ENCODE results near the gene PPP1R15B.

PPP1R15B gene

DNA sequence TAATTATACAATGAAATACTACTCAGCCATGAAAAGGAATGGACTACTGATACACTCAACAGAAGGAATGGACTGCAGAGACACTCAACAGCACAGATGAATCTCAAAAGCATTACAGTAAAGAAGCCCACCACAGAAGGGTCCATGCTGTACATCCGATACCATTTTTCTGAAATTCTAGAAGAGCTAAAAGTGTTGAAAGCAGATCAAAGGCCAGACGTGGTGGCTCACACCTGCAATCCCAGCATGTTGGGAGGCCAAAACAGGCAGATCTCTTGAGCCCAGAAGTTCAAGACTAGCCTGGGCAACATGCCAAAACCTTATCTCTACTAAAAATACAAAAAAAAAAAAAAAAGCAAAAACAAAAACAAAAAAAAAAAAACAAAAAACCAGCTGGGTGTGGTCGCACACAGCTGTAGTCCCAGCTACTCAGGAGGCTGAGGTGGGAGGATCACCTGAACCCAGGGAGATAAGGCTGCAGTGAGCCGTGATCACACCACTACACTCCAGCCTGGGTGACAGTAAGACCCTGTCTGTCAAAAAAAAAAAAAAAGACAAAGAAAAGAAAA lies 15.5 kb downstream of the PPP1R15B start:
- TF ChIP-seq SPI1 (IDR thresholded peaks at IDR 0.05; ENCODE audit: borderline replicate concordance, low read depth) (no peak), GABPA (IDR thresholded peaks at IDR 0.05; ENCODE audit: low read depth) (no peak)
- TF ChIP-seq, protein P1, sequence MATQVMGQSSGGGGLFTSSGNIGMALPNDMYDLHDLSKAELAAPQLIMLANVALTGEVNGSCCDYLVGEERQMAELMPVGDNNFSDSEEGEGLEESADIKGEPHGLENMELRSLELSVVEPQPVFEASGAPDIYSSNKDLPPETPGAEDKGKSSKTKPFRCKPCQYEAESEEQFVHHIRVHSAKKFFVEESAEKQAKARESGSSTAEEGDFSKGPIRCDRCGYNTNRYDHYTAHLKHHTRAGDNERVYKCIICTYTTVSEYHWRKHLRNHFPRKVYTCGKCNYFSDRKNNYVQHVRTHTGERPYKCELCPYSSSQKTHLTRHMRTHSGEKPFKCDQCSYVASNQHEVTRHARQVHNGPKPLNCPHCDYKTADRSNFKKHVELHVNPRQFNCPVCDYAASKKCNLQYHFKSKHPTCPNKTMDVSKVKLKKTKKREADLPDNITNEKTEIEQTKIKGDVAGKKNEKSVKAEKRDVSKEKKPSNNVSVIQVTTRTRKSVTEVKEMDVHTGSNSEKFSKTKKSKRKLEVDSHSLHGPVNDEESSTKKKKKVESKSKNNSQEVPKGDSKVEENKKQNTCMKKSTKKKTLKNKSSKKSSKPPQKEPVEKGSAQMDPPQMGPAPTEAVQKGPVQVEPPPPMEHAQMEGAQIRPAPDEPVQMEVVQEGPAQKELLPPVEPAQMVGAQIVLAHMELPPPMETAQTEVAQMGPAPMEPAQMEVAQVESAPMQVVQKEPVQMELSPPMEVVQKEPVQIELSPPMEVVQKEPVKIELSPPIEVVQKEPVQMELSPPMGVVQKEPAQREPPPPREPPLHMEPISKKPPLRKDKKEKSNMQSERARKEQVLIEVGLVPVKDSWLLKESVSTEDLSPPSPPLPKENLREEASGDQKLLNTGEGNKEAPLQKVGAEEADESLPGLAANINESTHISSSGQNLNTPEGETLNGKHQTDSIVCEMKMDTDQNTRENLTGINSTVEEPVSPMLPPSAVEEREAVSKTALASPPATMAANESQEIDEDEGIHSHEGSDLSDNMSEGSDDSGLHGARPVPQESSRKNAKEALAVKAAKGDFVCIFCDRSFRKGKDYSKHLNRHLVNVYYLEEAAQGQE (IDR thresholded peaks at IDR 0.05; ENCODE audit: insufficient replicate concordance, low read depth), result no peak
- H3K27ac ChIP-seq (replicated peaks), result no peak overlapping the region
- no peak for DNase-seq (ENCODE audit: low read depth in 1 of 2, low spot score in 1 of 2)
- no peak overlapping the region for H3K4me3 ChIP-seq (replicated peaks; ENCODE audit: insufficient read depth, low read length)
- H3K27me3 ChIP-seq (ENCODE audit: insufficient read depth, poor library complexity, severe bottlenecking), result no peaks in the 10 kb centered on the region

DNA sequence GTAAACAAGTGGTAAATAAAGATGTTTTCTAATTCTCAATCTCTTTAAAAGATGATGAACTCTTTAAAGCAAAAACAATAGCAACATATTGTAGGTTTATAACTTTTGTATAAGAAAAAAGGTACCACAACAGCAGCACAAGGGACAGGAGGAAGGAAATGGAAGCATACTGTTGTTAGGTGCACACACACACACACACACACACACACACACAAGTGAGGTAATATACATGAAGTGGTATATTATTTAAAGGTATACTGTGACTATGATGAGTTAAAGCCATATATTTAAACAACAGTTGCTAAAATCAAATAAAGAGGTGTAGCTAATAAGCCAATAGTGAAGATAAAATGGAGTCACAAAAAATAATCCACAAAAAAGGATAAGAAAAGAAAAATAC lies 20.0 kb downstream of the PPP1R15B start:
- H3K27ac ChIP-seq (replicated peaks), result no peak overlapping the region
- no peaks in the 10 kb centered on the region for H3K27me3 ChIP-seq (ENCODE audit: insufficient read depth, poor library complexity, severe bottlenecking)
- H3K4me3 ChIP-seq (replicated peaks; ENCODE audit: insufficient read depth, low read length), result no peak overlapping the region
- no peak for TF ChIP-seq POLR2AphosphoS5 (IDR thresholded peaks at IDR 0.05; ENCODE audit: low read depth)
- TF ChIP-seq GABPA (IDR thresholded peaks at IDR 0.05; ENCODE audit: low read depth), result no peak
- TF ChIP-seq, protein P1 (IDR thresholded peaks at IDR 0.05; ENCODE audit: insufficient replicate concordance, low read depth), result no peak
- TF ChIP-seq, protein P2, sequence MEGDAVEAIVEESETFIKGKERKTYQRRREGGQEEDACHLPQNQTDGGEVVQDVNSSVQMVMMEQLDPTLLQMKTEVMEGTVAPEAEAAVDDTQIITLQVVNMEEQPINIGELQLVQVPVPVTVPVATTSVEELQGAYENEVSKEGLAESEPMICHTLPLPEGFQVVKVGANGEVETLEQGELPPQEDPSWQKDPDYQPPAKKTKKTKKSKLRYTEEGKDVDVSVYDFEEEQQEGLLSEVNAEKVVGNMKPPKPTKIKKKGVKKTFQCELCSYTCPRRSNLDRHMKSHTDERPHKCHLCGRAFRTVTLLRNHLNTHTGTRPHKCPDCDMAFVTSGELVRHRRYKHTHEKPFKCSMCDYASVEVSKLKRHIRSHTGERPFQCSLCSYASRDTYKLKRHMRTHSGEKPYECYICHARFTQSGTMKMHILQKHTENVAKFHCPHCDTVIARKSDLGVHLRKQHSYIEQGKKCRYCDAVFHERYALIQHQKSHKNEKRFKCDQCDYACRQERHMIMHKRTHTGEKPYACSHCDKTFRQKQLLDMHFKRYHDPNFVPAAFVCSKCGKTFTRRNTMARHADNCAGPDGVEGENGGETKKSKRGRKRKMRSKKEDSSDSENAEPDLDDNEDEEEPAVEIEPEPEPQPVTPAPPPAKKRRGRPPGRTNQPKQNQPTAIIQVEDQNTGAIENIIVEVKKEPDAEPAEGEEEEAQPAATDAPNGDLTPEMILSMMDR (IDR thresholded peaks at IDR 0.05; ENCODE audit: insufficient read depth, low read length), result no peak
- TF ChIP-seq SPI1 (IDR thresholded peaks at IDR 0.05; ENCODE audit: borderline replicate concordance, low read depth), result no peak
- DNase-seq (ENCODE audit: low read depth in 1 of 2, low spot score in 1 of 2), result no peak

DNA sequence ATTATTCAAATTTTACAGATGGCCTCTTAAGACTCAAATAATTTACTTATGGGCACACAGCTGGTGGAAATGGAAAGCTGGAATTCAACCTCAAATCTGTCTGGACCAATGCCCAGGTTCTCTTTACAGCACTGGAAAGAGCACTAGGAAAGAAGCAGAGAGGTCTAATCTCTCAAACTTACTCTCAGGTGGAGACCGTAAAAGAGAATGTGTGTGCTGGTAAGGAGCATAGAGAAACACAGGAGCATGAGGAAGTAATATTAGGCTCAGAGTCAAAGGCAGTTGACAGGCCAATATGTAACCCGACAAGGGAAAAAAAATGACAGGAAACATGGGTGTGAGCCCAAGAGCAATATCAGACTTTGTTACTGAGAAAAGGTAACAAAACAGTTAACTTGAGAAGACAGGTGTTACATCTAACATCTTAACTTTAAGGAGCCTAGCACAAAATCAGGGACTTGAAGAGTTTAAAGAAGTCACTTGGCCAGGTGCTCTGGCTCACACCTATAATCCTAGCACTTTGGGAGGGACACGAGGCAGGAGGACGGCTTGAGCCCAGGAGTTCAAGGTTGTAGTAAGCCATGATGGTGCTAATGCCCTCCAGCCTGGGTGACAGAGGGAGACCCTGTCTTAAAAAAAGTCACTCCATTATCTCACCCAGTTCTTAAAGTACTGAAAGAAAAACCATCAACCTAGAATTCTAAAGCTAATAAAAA lies 20.7 kb downstream of the PPP1R15B start:
- Histone ChIP-seq H3K27me3 (ENCODE audit: insufficient read depth, poor library complexity, severe bottlenecking) (no peaks in the 10 kb centered on the region), H3K4me3 (replicated peaks; ENCODE audit: insufficient read depth, low read length) (no peak overlapping the region), H3K27ac (replicated peaks) (no peak overlapping the region)
- TF ChIP-seq, protein P1 (IDR thresholded peaks at IDR 0.05; ENCODE audit: insufficient replicate concordance, low read depth), result no peak
- TF ChIP-seq GABPA (IDR thresholded peaks at IDR 0.05; ENCODE audit: low read depth) (no peak), SPI1 (IDR thresholded peaks at IDR 0.05; ENCODE audit: borderline replicate concordance, low read depth) (no peak), POLR2AphosphoS5 (IDR thresholded peaks at IDR 0.05; ENCODE audit: low read depth) (no peak)
- TF ChIP-seq, protein P2 (IDR thresholded peaks at IDR 0.05; ENCODE audit: insufficient read depth, low read length), result no peak
- no peak for DNase-seq (ENCODE audit: low read depth in 1 of 2, low spot score in 1 of 2)
